K562 (cell line): ENCODE results near the gene IQCM. TPM values are rescaled to one million over a fixed set of nuclear protein-coding genes. Genes with fewer than 3 reads are reported as not detected.

Experiments
- ATAC-seq: fragments of 200-7000 bp; cut with Tn5 transposase; 3 replicates; pipeline ENCODE4 v1.9.1; 2020; ENCODE audit warnings: moderate library complexity
- BruUV-seq: library from RNA; stranded (reverse); fragments of 400-500 nt; replicated peaks from 2 replicates; lab custom pipeline; 2021; lab: Mats Ljungman, UMichigan
- CTCF ChIA-PET: fragments of 300-600 bp; formaldehyde crosslinking; extraction: SDS; loops from one replicate; lab custom pipeline; 2021; ENCODE audit warnings: low intra/inter-chr PET ratio; lab: Yijun Ruan, JAX
- POLR2A ChIA-PET: fragments of 300-600, 350-650 bp; sonication (Branson Sonifier 250); formaldehyde crosslinking; extraction: SDS; loops from one replicate; lab custom pipeline; 2021; ENCODE audit warnings: antibody characterized with exemption, inconsistent platforms; lab: Yijun Ruan, JAX
- DNase-seq, 4 experiments: peaks; one replicate each; pipeline versions ENCODE4 v3.0.0 to v3.0.0-alpha.2; 2011 to 2018; ENCODE audit warnings: low spot score in 3 of 4, mixed read lengths in 3 of 4; ENCODE audit errors: extremely low read depth in 1 of 4
- FAIRE-seq: peaks from 2 replicates; lab custom pipeline; 2011; peaks lifted over from hg19 to GRCh38; lab: Jason Lieb, UNC
- H2AFZ ChIP-seq: 2 replicates; pipeline ENCODE4 v1.6.0; 2011; ENCODE audit warnings: low read depth, low read length, control low read depth, inconsistent platforms
- H3K27ac ChIP-seq: fragments of 200-600 bp; 3 replicates; pipeline ENCODE4 v1.8.0; 2011; ENCODE audit warnings: low read depth, mild to moderate bottlenecking, control low read depth, inconsistent platforms, low read length, moderate library complexity, mixed read lengths; ENCODE audit errors: extremely low read depth
- H3K27me3 ChIP-seq, 2 experiments: fragments of 300-600 bp in 1 of 2; 2 replicates in 1 of 2; 3 replicates in 1 of 2; pipeline versions ENCODE4 v1.6.0 to v1.8.0; 2011; ENCODE audit warnings: inconsistent platforms in 2 of 2, low read length in 2 of 2, mild to moderate bottlenecking in 1 of 2, mixed read lengths in 1 of 2, moderate library complexity in 1 of 2; ENCODE audit not compliant: control insufficient read depth in 2 of 2, insufficient read depth in 2 of 2
- H3K36me3 ChIP-seq: fragments of 300-600 bp; 3 replicates; pipeline ENCODE4 v1.8.0; 2011; ENCODE audit warnings: mild to moderate bottlenecking, low read length, inconsistent platforms; ENCODE audit not compliant: control insufficient read depth, insufficient read depth
- H3K4me1 ChIP-seq, 2 experiments: fragments of 200-600 bp in 1 of 2; replicated peaks in 1 of 2; 2 replicates in 1 of 2; 3 replicates in 1 of 2; pipeline versions ENCODE4 v1.5.1 to v1.8.0; 2011; ENCODE audit warnings: inconsistent platforms in 2 of 2, low read length in 2 of 2, mild to moderate bottlenecking in 1 of 2, mixed read lengths in 1 of 2, moderate library complexity in 1 of 2; ENCODE audit not compliant: control insufficient read depth in 2 of 2, insufficient read depth in 2 of 2
- H3K4me2 ChIP-seq: 2 replicates; pipeline ENCODE4 v1.6.1; 2011; ENCODE audit warnings: low read length, control low read depth, inconsistent platforms, mixed read lengths; ENCODE audit not compliant: insufficient read depth
- H3K4me3 ChIP-seq: fragments of 200-600 bp; sonication (generic), shearing (Covaris generic); 2 replicates; pipeline ENCODE4 v1.5.1; 2016; ENCODE audit warnings: control low read depth, inconsistent platforms
- H3K79me2 ChIP-seq: fragments of 200-600 bp; 3 replicates; pipeline ENCODE4 v1.8.0; 2011; ENCODE audit warnings: low read length, inconsistent platforms; ENCODE audit not compliant: control insufficient read depth, insufficient read depth
- H3K9ac ChIP-seq, 2 experiments: 2 replicates each; pipeline versions ENCODE4 v1.6.0 to v1.6.1; 2011; ENCODE audit warnings: low read depth in 2 of 2, low read length in 2 of 2, control low read depth in 1 of 2, inconsistent platforms in 1 of 2, mild to moderate bottlenecking in 1 of 2, mixed read lengths in 1 of 2; ENCODE audit not compliant: insufficient read depth in 1 of 2
- H3K9me1 ChIP-seq: one replicate; pipeline ENCODE4 v1.6.0; 2011; ENCODE audit warnings: inconsistent platforms, mild to moderate bottlenecking, low read length, moderate library complexity; ENCODE audit not compliant: control insufficient read depth, insufficient read depth
- H3K9me3 ChIP-seq: replicated peaks from 2 replicates; pipeline ENCODE4 v1.5.1; 2011; ENCODE audit warnings: low read depth, low read length, inconsistent platforms; ENCODE audit not compliant: control insufficient read depth, insufficient read depth
- H4K20me1 ChIP-seq: replicated peaks from 2 replicates; pipeline ENCODE4 v1.6.1; 2011; ENCODE audit warnings: low read length, inconsistent platforms, mixed read lengths; ENCODE audit not compliant: control insufficient read depth, insufficient read depth
- CBFB ChIP-seq: sonication (generic); formaldehyde crosslinking; IDR thresholded peaks from 2 replicates; pipeline ENCODE4 v1.4.0; 2020; ENCODE audit warnings: mild to moderate bottlenecking, missing genetic modification reagents
- PPARD ChIP-seq: fragments of 250-450 bp; sonication (Bioruptor Pico); IDR thresholded peaks from 2 replicates; pipeline ENCODE4 v1.8.0; 2022; ENCODE audit warnings: inconsistent platforms, mild to moderate bottlenecking, moderate library complexity
- U2AF2 ChIP-seq: fragments of 200-400 bp; formaldehyde crosslinking; optimal IDR thresholded peaks from 2 replicates; pipeline ENCODE3; 2017; ENCODE audit warnings: low read depth, mild to moderate bottlenecking, low read length
- ZBTB17 ChIP-seq: fragments of 450-650 bp; formaldehyde crosslinking; IDR thresholded peaks from 2 replicates; pipeline ENCODE4 v1.4.0; 2020; ENCODE audit warnings: mild to moderate bottlenecking
- ZNF77 ChIP-seq: fragments of 250-450 bp; sonication (Bioruptor Pico); IDR thresholded peaks from 2 replicates; pipeline ENCODE4 v1.5.0; 2020
- in situ Hi-C: fragments of 300-500 bp; cut with MboI; formaldehyde crosslinking; loops from 4 replicates; pipeline ENCODE4 v1.15.0; 2018; ENCODE audit warnings: inconsistent platforms, mixed read lengths
- intact Hi-C: fragments of 100-400 bp; cut with micrococcal nuclease; formaldehyde crosslinking; loops from 2 replicates; pipeline ENCODE4 v1.14.2; 2022
- polyA plus RNA-seq, 8 experiments: library from polyadenylated mRNA; depleted of rRNA in 4 of 8; stranded (reverse) in 5 of 8; unstranded in 3 of 8; fragments of >200 nt; fragmentation: Nextera tagmentation in 2 of 8; fragmentation: Illumina TruSeq in 1 of 8; extraction: Ambion mirVana in 2 of 8; extraction: Trizol in 1 of 8; gene quantifications; 2 replicates each; pipeline versions ENCODE4 v1.2.1 to v1.2.3, GENCODE V29; 2011 to 2014; ENCODE audit warnings: inconsistent platforms in 1 of 8, missing spikeins in 1 of 8
- total RNA-seq, 7 experiments: library from RNA; depleted of rRNA in 6 of 7; stranded (reverse); fragments of >200 nt in 6 of 7; fragmentation: Illumina TruSeq in 2 of 7; extraction: Trizol in 2 of 7; gene quantifications; 2 replicates each; pipeline versions ENCODE4 v1.2.1 to v1.2.3, GENCODE V29; 2011 to 2021; ENCODE audit warnings: low replicate concordance in 1 of 7
- TF ChIP-seq, protein P1 (sequence below): fragments of 200-800 bp; sonication (Bioruptor generic); IDR thresholded peaks from 2 replicates; pipeline ENCODE4 v1.6.1; 2017; ENCODE audit warnings: missing genetic modification characterization, missing compliant biosample characterization

IQCM gene
- total and polyA plus RNA-seq, 9 of the 15 experiments (the other 6 are each of a cell fraction or from before 2014, with no cell fraction given), result not detected

DNA sequence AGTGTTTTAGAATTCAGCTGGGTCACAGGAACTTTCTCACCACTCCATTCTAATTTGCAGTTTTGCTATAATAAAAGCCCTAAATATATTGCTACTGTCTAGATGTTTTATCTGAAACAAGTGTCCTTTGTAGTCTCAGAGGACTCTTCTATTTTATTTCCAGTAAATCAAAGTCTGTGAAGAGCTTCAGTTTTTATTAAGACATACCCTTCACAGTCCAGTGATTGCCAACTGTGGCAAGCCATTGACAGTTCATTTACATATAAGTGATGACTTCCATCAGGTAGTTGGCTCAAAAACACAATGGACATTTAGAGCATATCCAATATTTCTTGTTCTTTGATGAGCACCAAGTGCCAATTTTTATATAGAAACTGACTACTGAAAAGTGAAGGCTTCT, 466.1 kb downstream of the IQCM start:
- H3K27ac ChIP-seq, result no peak overlapping the region
- H2AFZ ChIP-seq, result no peak overlapping the region
- ATAC-seq (no peak), FAIRE-seq (no peak)
- POLR2A ChIA-PET, result no interaction called here
- no peaks in the 10 kb centered on the region for H3K27me3 ChIP-seq
- in situ Hi-C loops, result no loop called here
- no peak overlapping the region for H3K4me2 ChIP-seq
- no peaks in the 10 kb centered on the region for H3K4me1 ChIP-seq
- no peaks in the 10 kb centered on the region for H3K79me2 ChIP-seq
- TF ChIP-seq CBFB (CRISPR knock-in tag), result no peak
- TF ChIP-seq U2AF2, result no peak
- TF ChIP-seq, protein P1, sequence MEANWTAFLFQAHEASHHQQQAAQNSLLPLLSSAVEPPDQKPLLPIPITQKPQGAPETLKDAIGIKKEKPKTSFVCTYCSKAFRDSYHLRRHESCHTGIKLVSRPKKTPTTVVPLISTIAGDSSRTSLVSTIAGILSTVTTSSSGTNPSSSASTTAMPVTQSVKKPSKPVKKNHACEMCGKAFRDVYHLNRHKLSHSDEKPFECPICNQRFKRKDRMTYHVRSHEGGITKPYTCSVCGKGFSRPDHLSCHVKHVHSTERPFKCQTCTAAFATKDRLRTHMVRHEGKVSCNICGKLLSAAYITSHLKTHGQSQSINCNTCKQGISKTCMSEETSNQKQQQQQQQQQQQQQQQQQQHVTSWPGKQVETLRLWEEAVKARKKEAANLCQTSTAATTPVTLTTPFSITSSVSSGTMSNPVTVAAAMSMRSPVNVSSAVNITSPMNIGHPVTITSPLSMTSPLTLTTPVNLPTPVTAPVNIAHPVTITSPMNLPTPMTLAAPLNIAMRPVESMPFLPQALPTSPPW (CRISPR knock-in tag), result no peak
- no peak for TF ChIP-seq PPARD (CRISPR knock-in tag)
- TF ChIP-seq ZNF77 (CRISPR knock-in tag), result no peak
- TF ChIP-seq ZBTB17 (CRISPR knock-in tag), result no peak
- TF ChIP-seq, all 486 proteins: peak for 0
- CTCF ChIA-PET, result no interaction called here
- no peaks in the 10 kb centered on the region for H3K9me3 ChIP-seq
- no peaks in the 10 kb centered on the region for H3K36me3 ChIP-seq
- BruUV-seq, result no TSS peak
- H3K4me3 ChIP-seq, result no peak overlapping the region
- intact Hi-C loops, result no loop called here
- H3K9me1 ChIP-seq, result no peaks in the 10 kb centered on the region
- H4K20me1 ChIP-seq, result no peaks in the 10 kb centered on the region
- DNase-seq, result no peak
- H3K9ac ChIP-seq, result no peak overlapping the region
